HG03469 (cell line): Measurements from ENCODE around the gene PCDH9.
"Not testable (repeated sequence)": the region's sequence is repeated elsewhere in the genome, so short reads cannot be mapped to it uniquely, and the experiment has no call there.

ENCODE experiments used
- ATAC-seq: cut with Tn5 transposase; IDR thresholded peaks from one replicate; pipeline ENCODE4 v1.9.1; 2021; ENCODE audit warnings: mild to moderate bottlenecking, moderate library complexity, moderate number of reproducible peaks; ENCODE audit not compliant: unreplicated experiment

Gene PCDH9

DNA sequence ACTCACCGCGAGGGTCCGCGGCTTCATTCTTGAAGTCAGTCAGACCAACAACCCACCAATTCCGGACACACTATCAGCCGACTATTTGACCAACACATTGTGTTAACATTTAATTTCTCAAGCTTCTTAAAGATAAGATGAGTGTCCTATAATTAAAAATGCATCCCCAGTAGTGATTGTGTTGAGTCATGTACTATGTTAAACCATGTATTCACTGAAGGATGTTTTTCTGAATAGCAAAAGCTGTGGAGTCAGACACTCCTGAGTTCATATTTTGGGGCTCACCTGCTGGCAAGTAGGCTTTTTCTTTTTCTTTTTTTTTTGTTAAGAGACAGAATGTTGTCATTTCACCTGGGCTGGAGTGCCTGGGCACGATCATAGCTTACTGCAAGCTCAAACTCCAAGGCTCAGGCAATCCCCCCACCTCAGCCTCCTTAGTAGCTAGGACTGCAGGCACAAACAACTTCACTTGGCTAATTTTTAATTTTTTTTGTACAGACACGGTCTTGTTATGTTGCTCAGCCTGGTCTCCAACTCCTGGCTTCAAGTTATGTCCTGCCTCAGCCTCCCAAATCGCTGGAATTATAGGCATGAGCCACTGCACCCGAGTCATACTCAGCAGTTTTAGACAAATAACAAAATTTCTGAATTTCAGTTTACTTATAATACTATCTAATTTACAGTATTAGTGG, 606.9 kb downstream of the PCDH9 start:
- no peak for ATAC-seq

DNA sequence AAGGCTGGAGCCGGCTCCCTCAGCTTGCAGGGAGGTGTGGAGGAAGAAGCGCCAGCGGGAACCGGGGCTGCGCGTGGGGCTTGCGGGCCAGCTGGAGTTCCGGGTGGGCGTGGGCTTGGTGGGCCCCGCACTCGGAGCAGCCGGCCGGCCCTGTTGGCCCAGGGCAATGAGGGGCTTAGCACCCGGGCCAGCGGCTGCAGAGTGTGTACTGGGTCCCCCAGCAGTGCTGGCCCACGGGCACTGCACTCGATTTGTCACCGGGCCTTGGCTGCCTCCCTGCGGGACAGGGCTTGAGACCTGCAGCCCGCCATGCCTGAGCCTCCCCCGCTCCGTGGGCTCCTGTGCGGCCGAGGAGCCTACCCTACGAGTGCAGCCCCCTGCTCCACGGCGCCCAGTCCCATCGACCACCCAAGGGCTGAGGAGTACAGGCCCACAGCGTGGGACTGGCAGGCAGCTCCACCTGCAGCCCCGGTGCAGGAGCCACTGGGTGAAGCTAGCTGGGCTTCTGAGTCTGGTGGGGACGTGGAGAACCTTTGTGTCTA, 608.2 kb downstream of the PCDH9 start:
- not testable (repeated sequence) for ATAC-seq

DNA sequence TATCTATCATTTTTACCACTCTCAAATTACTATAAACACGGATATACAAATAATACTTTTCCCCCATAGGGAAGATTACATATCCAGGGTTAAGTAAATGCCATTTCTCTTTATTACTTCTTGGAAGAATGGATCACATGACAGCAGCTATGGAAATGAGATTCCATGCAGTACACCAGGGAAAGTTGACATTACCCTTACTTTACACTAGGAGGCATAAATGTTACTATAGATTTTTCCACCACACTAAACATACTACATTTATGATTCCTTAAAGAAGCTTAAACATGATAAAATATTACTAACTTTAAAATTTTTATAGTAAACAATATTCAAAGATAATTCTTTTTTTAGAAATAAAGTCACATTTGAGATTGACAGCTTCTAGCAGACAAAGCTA, 611.4 kb downstream of the PCDH9 start:
- ATAC-seq: no peak

DNA sequence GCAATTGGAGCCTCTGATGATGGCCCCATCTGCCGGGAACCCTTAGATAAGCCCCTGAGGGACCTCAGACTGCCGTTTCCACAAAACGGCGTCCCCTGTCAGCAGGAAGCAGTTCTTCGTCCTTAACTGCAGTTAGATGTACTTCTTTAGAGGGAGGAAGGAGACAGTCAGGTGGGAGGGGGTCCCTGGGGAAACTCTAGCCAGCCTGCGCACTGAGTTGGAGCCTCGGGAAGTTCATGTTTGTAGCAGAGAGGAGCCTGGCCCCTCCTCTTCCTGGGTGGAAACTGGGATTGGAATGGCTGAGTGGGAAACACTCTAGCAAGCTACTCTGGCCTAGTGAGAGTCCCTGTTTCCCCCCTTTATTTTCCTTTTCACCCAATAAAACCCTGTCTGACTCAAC, 612.4 kb downstream of the PCDH9 start:
- no peak for ATAC-seq

DNA sequence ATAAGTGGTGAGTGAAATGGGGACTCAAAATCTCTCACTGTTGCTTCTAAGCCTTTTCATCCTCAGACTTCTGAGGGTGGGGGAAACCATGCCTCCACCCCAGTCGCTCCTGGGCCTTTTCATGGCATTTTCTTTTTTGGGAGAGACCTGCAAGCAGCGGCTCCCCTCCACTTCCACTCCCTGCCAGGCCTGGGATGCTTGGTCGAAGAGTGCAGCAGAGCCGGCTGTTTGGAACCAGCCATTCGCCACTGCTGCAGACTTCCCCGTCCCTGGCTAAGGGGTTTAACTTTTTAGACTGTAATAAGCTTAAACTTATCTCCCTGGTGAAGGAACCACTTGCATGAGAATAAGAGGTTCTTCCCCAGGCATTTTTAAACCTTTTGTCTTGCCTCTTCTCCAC, 617.2 kb downstream of the PCDH9 start:
- ATAC-seq: no peak

DNA sequence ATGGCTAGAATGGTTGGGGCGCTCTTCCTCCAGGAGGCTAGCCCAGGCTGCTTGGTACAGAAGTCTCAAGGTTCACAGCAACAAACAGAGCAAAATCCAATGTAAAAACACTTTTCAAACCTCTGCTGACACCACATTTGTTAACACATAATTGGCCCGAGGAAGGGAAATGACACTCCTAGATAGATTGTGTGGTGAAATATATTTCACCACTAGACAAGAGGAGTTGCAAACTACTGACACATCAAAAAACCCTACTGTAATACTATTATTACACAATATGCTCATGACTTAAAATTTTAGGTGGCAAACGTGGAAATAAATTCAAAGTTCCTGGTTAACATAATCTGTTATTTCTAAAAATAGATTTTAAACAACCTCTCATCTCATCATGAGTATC, 643.6 kb downstream of the PCDH9 start:
- no peak for ATAC-seq

DNA sequence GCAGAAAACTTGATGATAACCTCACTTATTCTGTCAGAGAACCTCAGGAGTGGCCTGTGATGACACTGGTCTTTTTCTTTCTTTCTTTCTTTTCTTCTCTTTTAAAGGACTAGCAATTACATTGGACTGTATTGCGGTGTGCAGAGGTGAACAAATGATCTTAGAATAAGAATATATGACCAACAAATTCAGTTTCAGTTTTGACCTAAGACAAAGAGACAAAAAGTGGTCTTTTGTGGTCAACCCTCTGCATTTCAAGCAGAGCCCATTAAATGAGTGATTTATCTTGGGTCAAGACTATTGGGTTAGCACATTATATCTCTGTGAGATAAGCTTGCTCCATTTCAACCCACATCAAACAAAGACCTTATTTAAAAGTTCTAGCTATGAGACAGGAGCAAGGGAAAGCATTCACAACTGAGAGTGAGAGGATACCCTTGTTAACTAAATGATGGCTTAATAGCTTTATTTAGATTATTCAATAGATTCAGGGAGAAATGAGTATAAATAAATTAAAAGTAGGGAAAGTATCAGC, 644.4 kb downstream of the PCDH9 start:
- ATAC-seq: no peak

DNA sequence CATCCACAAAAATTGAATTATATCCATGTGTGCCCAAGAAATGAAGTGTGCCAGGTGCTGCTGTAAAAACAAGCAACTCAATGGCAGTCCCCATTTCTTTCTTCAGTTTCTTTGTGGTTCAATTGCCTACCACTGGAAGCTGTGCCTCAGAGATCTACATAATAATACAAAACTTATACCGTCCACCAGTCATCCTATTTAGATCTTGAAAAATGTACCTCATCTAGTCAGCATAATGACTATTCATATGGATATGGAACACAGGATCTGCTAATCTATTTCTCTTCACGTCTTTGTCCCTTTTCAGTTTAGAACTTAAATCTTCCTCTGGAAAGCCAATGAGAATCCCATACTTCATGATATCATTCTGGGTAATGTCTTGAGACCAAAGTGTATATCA, 648.5 kb downstream of the PCDH9 start:
- no peak for ATAC-seq

DNA sequence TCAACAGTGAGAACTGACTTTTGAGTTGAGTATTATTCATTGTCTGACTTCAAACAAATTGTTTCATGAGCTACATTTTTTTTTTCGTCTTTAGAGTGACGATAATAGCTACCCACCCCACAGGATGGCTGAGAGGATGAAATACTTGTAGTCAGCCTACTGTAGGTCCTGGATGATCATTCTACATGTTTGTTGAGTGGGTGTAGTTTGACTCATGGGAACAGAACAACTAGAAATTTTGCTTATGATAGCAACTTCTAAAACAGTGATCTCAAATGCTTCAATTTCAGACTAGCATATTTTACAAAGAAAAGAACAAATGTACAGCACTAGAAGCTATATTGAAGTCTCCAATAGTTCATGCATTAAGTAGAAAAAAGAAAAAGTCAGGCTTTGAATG, 651.8 kb downstream of the PCDH9 start:
- no peak for ATAC-seq

DNA sequence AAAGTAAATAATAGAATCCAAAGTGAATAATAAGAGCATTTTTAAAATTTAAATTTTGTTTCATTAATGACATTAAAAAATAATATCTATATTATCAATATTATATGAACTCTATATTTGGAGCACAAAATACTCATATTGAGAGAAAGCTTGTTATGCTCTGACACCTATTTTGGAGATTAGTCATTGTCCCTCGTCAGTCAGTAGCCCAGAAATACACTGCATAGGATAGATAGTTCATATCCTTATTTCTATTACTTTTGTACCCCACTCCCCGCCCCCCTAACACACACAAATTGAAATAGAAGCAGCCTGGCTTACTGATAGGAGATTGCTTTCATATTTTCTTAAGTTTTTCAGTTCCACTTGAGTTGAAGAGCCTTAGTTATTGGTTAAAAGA, 652.8 kb downstream of the PCDH9 start:
- no peak for ATAC-seq

DNA sequence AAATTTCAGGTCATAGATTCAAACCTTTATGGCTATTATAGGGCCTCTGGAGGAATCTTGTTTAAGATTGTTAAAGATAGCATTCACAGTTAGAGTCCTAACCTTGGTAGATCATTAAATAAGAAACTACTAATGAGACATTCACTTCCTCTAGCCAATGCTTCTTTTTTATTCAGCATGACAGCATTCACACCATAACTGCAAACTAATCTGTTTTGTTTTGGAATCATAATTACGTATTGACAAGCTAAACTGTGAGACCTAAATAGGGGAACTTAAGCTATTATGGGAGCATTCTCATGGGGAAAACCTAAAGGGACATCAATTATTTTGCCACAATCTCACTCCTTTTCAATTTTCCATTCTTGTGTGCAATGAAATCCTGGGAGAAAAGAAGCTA, 653.8 kb downstream of the PCDH9 start:
- no peak for ATAC-seq

DNA sequence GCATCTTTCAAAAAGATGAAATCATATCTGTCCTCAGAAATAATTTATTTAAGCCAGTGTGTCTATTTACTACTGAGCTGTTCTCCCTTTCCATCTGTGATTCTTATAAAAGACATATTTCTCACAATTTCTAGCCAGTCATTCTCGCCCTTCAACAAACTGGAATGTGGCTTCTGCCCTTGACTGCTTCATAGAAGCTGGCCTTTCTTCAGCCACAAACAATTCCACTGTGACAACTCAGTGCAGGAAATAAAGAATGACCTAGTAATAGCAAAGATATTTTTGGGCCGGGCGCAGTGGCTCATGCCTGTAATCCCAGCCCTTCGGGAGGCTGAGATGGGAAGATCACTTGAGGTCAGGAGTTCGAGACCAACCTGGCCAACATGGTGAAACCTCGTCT, 655.5 kb downstream of the PCDH9 start:
- no peak for ATAC-seq

DNA sequence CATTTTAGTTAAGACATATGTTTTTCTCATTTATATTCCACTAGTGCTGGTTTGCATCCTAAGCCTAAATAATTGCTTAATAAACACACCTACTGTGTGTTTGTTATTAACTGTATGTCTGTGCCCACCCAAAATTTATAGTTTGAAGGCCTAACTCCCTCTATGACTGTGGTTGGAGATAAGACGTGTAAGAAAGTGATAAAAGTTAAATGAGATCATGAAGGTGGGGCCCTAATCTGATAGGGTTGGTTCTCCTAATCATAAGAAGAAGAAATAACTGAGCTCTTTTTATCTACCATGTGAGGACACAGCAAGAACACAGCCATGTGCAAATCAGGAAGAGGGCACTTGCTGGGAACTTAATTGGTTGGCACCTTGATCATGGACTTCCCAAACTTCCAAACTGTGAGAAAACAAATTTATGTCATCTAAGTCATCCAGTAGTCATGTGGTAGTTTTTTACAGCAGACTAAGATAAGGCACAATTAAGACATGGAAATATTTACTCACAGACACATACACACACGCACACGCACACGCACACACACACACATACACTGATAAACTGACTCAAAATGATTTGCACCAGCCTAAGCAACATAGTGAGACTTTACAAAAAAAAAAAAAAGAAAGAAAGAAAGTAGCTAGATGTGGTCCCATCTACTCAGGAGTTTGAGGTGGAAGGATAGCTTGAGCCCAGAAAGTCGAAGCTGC, 662.1 kb downstream of the PCDH9 start:
- ATAC-seq: no peak

DNA sequence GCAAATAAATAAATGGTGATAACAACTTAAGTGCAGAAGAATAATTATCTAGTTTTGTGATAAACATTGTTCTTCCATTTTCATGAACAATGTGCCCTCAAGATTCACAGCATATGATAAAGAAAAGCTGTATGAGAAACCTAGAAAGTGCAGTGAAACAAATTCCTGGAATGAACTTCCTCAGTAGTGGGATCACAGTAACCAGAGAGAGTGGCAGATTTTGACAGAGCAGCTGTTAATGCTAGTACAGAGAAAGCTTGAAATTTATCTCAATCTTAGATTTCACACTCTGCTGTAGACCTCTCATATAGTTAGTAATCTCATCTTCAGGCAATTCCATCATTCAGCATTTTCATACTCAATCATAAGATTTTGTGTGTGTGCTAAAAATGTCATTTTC, 664.9 kb downstream of the PCDH9 start:
- no peak for ATAC-seq

DNA sequence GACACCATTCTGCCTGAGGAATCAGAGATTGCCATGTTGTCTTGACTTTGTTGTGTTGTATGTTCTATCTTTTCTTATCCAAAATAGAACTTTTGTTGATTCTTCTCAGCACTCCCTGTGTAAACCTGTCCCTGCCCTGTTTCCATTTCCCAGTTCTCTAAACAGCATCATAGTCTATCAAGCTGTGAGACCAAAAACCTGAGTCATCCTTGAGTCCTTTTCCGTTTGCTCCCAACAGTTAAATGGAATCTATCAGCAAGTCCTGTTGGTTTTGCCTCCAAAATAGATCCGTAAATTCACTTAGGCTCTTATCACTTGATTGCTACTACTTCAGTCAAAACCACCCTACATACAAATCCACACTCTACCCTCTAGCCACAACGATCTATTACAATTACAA, 667.1 kb downstream of the PCDH9 start:
- no peak for ATAC-seq

DNA sequence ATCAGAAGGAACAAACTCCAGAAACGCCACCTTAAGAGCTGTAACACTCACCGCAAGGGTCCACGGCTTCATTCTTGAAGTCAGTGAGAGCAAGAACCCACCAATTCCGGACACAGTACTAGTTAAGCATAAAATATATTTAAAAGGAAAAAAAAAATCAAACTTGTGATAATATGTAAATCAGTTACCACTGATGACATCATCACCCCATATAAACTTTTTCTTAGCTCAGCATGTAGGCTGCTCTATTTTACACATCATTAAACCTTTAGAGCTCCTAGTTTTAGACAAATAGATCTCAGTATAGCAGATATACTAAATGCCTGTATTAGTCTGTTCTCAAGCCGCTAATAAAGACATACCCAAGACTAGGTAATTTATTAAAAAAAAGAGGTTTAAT, 668.1 kb downstream of the PCDH9 start:
- ATAC-seq: no peak

DNA sequence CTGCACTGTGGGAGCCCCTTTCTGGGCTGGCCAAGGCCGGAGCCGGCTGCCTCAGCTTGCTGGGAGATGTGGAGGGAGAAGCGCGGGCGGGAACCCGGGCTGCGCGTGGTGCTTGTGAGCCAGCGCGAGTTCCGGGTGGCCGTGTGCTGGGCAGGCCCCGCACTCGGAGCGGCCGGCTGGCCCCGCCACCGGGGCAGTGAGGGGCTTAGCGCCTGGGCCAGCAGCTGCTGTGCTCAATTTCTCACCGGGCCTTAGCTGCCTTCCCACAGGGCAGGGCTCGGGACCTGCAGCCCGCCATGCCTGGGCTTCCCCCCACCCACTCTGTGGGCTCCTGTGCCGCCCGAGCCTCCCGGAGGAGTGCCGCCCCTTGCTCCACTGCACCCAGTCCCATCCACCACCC, 669.1 kb downstream of the PCDH9 start:
- ATAC-seq: no peak

DNA sequence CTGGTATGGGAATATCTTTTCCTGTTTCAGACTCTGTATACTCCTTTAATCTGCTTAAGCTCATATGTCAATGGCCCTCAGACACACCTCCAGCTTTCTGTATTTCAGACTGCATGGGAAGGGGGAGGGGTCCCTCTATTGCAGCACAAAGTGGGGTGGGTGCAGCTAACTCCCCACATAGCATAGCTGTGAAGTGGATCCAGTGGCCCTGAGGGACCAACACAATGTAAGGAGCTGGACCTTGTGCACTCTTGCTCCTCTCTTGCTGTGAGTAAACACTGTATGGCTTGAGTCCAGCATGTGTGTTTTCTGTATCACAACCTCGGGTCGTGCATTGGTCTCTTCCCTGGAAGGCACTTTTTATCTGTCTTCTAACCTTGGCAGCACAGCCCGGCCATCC, 669.9 kb downstream of the PCDH9 start:
- ATAC-seq: no peak

DNA sequence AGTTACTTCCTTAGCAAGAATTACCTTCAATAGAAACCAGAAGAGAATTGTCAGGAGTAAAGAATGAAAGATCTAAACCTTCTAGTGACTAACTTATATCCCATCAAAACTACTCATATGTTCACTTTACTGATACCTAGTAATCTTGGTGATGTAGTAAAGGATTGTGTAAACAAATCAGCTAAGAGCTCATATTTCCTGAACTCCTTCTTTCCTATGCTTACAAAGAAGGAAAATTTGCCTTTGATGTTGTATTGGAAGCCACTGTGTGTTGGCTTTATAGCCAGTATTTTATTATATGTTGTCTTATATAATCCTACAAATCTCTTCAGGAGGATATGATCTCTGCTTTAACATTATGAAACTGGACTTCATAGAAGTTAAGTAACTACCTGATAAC, 671.0 kb downstream of the PCDH9 start:
- ATAC-seq: no peak

DNA sequence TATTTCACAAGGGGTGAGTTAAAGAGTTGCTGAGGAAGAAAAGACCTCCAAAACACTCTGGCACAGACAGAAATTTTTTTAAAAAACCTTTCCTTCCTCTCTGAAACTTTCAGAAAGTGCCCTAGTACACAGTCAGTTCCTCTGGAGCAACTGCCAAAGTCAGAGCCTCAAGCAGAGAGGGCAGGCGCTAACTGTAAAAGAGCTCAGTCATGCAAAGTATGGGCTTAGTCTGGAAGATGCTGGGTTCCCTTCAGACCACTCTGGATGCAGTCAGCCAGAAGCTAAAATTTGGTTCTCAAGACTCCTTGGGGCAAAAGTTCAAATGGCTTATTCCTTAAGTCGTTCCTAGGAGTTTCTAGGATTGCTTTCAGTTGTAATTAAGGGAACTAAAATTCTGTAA, 671.6 kb downstream of the PCDH9 start:
- ATAC-seq: no peak

DNA sequence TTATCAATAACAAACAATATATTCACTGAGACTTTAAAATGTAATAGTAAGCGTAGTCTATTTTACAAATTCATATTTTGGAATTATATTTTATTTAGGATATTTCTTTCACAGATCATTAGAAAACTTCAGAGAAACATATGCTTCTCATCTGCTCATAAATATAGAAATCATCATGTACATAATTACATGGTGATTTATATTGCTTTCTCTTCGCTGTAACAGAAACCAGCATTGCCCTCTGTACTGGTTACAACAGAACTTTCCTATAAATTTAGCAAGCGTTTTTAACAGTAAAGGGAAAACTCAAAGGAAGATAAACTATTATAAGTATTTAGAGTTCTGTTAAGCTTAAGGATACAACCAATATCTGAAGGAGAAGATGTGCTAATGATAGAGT, 672.8 kb downstream of the PCDH9 start:
- ATAC-seq: no peak

DNA sequence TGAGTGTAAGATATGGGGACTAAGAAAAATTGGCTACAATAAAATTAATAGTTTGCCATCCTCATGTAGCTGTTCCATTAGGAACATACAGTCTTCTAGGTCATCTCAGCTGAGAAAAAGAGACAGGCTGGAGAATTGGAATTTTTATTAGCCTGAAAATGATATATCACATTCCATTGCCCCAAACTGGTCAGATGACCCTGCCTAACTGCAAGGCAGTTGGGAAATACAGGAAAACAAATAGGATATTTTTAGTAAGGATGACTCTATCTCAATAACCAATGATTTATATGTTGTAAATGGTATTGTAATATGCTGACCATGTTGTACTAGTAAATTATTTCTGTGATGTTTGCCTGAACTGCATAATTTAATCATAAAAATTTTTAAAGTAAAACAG, 673.8 kb downstream of the PCDH9 start:
- ATAC-seq: no peak
